ENCODE data around the gene CKM.
A peak's percentile ranks its signal among the peaks of the same experiment; 100 is the strongest.
"Not testable (repeated sequence)": the region's sequence is repeated elsewhere in the genome, so short reads cannot be mapped to it uniquely, and the experiment has no call there.

The CKM gene

GRCh38 chr19:45294291-45295029 lies 28.2 kb downstream of the CKM start:
- Mint-ChIP-seq H3K9me3 (no peaks in the 10 kb centered on the region), H3K27me3 (no peaks in the 10 kb centered on the region), H3K4me3 (no peak overlapping the region), H3K4me1 (peaks cover 10% of the 10 kb centered on the region), H3K27ac (peak overlapping the region in 1 of 2 donors; percentile 6)
- DNase-seq (no peak), ATAC-seq (no peak)

DNA sequence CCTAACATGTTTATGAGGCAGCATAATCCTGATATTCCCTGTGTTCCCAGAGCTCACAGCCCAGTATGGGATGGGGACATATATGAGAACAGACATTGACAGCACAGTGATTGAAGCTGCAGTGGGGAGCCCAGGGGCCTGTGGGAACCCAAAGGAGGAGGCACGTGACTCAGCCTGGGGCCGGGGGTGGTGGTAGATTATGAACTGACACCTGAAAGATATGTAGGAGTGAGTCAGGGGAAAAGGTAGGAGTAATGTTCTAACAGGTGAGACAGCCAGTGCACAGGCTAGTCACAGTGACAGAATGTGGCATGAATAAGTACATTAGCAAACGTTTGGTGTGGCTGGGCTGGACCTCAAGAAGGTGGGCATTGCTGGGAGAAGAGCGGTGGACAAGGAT lies 29.0 kb downstream of the CKM start:
- ATAC-seq (no peak), DNase-seq (no peak)
- Mint-ChIP-seq H3K9me3 (no peaks in the 10 kb centered on the region), H3K27me3 (no peaks in the 10 kb centered on the region), H3K4me1 (peaks cover 10% of the 10 kb centered on the region), H3K27ac (peak overlapping the region in 1 of 2 donors; percentile 79), H3K4me3 (no peak overlapping the region)

DNA sequence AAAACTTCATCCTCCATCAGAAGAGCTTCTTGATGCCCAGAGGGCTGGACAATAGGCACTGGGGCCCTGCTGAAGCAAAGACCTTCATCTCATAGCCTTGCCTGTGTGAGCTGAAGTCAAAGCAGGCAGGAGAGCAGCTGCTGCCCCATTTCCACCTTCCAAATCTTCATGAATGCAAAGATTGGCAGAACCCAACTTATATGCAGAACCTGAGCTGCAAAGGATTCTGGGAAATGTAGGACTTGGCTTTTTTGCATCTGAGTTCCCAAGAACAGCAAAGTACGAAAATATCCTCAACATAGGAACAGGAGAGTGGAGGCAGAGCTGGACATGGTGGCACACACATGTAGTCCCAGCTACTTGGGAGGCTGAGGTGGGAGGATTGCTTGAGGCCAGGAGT lies 30.8 kb downstream of the CKM start:
- Mint-ChIP-seq H3K27ac (peak overlapping the region in 1 of 2 donors; percentile 75), H3K9me3 (no peaks in the 10 kb centered on the region), H3K4me3 (no peak overlapping the region), H3K4me1 (peaks cover 10% of the 10 kb centered on the region), H3K27me3 (no peaks in the 10 kb centered on the region)
- DNase-seq (no peak), ATAC-seq (no peak)

DNA sequence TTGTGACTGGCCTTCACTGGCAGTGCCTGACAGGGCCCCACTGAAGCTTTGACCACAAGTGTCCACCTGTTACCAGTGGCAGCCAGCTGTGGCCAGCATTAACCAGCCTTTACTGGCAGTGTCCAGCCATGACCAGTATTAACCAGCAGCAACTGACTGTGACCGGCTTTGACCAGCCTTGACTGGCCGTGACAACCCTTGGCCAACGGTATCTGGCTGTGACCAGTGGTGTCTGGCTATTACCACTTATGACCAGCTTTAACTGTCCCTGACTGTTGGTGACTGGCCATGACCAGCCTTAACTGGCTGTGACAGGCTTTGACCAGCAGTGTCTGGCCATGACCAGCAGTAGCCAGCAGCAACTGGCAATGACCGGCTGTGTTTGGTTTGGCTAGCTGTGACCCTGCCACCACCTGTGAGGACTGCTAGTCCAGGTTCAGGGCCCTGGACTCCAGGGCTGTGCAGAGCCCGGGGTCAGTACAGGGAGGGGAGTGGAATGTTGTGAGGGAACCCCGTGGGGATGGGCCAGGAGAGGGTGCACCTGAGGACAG lies 32.2 kb downstream of the CKM start:
- Mint-ChIP-seq H3K27ac (peak overlapping the region in 1 of 2 donors; percentile 50), H3K9me3 (no peaks in the 10 kb centered on the region), H3K4me1 (peaks cover 10% of the 10 kb centered on the region), H3K27me3 (no peaks in the 10 kb centered on the region), H3K4me3 (no peak overlapping the region)
- ATAC-seq (no peak), DNase-seq (no peak)

- Mint-ChIP-seq H3K4me1 (no peaks in the 10 kb centered on the region), H3K4me3 (no peak overlapping the region), H3K27ac (peak overlapping the region in 1 of 2 donors; percentile 3), H3K27me3 (no peaks in the 10 kb centered on the region), H3K9me3 (no peaks in the 10 kb centered on the region)
- DNase-seq, result no peak
- ATAC-seq, result no peak
Observed at GRCh38 chr19:45283443-45284033, 39.1 kb downstream of the CKM start.

DNA sequence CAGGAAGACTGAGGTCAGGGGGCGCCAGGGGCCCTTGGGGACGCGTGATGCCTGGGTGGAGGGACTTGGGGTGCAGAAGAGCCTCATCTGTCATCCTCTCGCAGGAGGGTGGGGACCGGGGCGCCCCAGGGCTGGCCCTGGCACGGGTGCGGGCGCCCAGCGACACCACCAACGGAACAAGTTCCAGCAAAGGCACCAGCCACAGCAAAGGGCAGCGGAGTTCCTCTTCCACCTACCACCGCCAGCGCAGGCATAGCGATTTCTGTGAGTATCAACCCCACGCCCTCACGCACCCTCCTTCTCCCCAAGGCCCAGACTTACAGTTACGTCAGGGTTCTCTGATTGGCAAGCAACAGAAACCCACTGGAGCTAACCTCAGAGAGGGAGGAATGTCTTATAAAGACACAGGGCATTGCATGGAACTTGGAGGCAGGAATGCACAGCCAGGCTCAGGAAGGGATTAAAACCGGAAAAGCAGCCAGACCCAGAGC lies 42.2 kb downstream of the CKM start:
- Mint-ChIP-seq H3K4me3 (no peak overlapping the region), H3K27ac (no peak overlapping the region), H3K9me3 (no peaks in the 10 kb centered on the region), H3K4me1 (no peaks in the 10 kb centered on the region), H3K27me3 (no peaks in the 10 kb centered on the region)
- ATAC-seq (no peak), DNase-seq (no peak)

DNA sequence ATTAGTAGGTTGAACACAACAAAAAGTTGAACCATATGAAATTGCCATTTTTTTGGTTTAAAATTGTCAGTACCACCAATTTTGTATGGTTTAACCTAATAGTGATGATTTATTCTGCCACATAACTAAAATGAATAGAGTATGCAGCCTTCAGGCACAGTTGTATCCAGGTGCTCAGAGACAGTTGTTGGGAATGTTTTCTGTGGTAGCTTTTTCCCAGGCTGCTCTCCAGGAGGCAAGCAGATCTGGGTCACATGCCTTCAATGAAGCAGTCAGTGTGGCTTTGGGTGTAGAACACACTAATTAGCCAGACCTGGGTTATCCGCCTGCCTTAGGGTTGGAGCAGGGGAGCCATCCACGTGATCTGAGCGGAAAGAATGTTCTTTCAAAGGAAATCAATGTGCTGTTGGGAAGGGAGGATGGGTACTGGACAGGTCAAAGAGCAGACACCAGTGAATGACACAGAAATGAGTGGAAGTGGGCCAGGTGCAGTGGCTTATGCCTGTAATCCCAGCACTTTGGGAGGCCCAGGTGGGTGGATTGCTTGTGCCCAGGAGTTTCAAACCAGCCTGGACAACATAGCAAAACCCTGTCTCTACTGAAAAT lies 43.0 kb downstream of the CKM start:
- Mint-ChIP-seq H3K9me3 (no peaks in the 10 kb centered on the region), H3K27me3 (no peaks in the 10 kb centered on the region), H3K4me1 (no peaks in the 10 kb centered on the region), H3K4me3 (no peak overlapping the region), H3K27ac (no peak overlapping the region)
- ATAC-seq, result no peak
- DNase-seq, result no peak

GRCh38 chr19:45278087-45278486 lies 44.6 kb downstream of the CKM start:
- Mint-ChIP-seq H3K9me3 (no peaks in the 10 kb centered on the region), H3K27me3 (no peaks in the 10 kb centered on the region), H3K27ac (no peak overlapping the region), H3K4me1 (no peaks in the 10 kb centered on the region), H3K4me3 (no peak overlapping the region)
- no peak for ATAC-seq
- DNase-seq, result no peak

DNA sequence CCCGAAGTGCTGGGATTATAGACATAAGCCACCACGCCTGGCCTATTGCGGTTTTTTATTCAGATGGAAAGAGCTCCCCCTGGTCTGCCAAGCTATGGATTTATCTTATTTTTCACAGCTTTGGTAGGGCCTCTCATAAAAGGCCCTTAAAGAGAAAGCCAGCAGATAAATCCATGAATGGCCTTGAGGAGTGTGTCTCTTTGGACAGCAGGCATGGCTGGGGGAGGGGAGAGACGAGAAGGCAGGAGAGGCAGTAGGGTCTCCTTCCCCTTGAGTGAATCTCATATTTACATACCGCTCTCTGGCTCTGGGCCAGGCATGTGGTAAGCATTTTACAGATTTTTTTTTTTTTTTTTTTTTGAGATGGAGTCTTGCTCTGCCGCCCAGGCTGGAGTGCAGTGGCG lies 46.4 kb downstream of the CKM start:
- no peak overlapping the region for H3K27ac Mint-ChIP-seq
- DNase-seq, result no peak
- H3K4me1 Mint-ChIP-seq, result no peaks in the 10 kb centered on the region
- H3K27me3 Mint-ChIP-seq, result no peaks in the 10 kb centered on the region
- no peak overlapping the region for H3K4me3 Mint-ChIP-seq
- ATAC-seq, result no peak
- H3K9me3 Mint-ChIP-seq, result no peaks in the 10 kb centered on the region

DNA sequence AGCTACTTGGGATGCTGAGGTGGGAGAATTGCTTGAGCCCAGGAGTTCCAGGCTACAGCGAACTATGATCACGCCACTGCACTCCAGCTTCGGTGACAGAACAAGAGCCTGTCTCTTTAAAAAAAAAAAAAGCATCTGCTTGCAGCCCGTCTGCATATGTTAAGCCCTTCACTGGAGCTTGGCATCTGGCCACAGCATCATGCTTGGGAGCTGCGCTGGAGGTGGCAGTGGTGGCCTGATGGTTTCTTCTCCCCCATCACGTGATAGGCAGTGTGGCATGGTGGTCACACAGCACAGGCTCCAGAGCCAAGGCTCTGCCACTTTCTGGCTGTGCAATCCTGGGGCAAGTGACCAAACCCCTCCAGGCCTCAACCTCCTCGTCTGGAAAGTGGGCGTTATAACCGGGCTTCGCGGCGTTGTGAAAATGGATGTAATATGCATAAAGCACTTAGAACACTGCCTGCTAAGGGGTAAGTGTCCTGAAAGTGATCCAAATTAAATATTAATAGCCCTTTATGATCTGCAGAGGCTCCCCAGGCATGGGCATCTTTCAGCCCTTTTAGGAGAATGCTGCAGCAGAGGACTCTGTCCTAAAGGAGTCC lies 47.2 kb downstream of the CKM start:
- H3K27ac Mint-ChIP-seq, result no peak overlapping the region
- H3K27me3 Mint-ChIP-seq, result no peaks in the 10 kb centered on the region
- H3K4me1 Mint-ChIP-seq, result no peaks in the 10 kb centered on the region
- no peak overlapping the region for H3K4me3 Mint-ChIP-seq
- ATAC-seq (no peak), DNase-seq (no peak)
- H3K9me3 Mint-ChIP-seq, result no peaks in the 10 kb centered on the region

DNA sequence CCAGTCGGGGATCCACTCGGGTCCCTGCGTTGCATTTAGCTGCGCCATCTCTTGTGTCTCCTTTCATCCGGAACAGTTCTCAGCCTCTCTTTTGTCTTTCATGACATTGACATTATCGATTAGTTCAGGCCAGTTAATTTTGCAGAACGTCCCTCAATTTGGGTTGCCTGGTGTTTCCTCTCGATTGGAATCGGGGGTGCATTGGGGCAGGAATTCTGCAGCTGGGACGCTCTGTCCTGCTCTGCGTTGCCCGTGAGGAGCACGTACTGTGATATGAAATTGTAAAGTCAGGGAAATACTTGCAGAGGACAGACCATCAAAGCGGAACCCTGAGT lies 49.2 kb downstream of the CKM start:
- Mint-ChIP-seq H3K27ac (no peak overlapping the region), H3K9me3 (no peaks in the 10 kb centered on the region), H3K4me3 (no peak overlapping the region), H3K4me1 (no peaks in the 10 kb centered on the region), H3K27me3 (no peaks in the 10 kb centered on the region)
- no peak for DNase-seq
- ATAC-seq, result no peak

DNA sequence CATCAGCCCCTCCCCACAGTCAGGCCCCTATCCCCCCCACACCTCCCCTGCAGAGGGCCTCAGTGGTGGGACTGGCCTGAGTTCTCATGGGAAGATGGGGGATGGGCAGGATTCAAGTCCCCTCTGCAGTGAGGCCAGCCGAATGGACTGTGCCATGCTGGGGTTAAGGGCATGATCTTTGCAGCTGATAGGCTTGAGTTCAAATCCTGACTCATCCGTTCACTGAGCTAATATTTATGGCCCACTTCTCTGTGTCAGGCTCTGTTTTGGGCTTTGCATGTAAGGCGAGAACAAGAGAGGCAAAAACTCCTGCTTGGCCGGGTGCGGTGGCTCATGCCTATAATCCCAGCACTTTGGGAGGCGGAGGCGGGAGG lies 51.0 kb downstream of the CKM start:
- Mint-ChIP-seq H3K27ac (peak overlapping the region in 1 of 2 donors; percentile 34), H3K4me3 (no peak overlapping the region)

GRCh38 chr19:45271098-45271734 lies 51.5 kb downstream of the CKM start:
- DNase-seq (no peak), ATAC-seq (no peak)
- no peaks in the 10 kb centered on the region for H3K27me3 Mint-ChIP-seq
- H3K27ac Mint-ChIP-seq, result peak overlapping the region in 1 of 2 donors; percentile 76
- no peaks in the 10 kb centered on the region for H3K4me1 Mint-ChIP-seq
- H3K4me3 Mint-ChIP-seq, result no peak overlapping the region
- H3K9me3 Mint-ChIP-seq, result no peaks in the 10 kb centered on the region

More for the DNA sequence above, 51.0 kb downstream of the CKM start:
- Mint-ChIP-seq H3K27me3 (no peaks in the 10 kb centered on the region), H3K9me3 (no peaks in the 10 kb centered on the region), H3K4me1 (no peaks in the 10 kb centered on the region)
- DNase-seq, result no peak
- no peak for ATAC-seq

GRCh38 chr19:45269939-45270338 lies 52.7 kb downstream of the CKM start:
- H3K9me3 Mint-ChIP-seq, result not testable (repeated sequence)

DNA sequence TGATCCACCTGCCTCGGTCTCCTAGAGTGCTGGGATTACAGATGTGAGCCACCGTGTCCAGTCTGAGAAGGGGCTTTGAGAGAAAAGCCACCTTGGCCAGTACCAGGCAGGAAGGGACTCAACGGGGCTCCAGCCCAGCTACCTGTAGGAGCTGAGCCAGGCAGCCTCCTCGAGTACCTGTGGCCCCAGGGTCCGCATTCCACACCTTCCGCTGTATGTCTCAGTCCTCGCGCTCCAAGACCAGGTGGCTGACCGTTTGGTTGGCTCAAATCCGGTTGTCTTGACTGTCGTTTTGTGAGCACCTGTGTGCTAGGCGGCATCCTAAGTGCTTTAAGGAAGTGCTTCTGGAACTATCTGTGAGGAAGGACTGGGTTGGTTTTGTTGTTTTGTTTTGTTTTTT lies 55.4 kb downstream of the CKM start:
- H3K4me3 Mint-ChIP-seq, result no peak overlapping the region
- H3K9me3 Mint-ChIP-seq, result no peaks in the 10 kb centered on the region
- no peak overlapping the region for H3K27ac Mint-ChIP-seq
- ATAC-seq (no peak), DNase-seq (no peak)
- H3K27me3 Mint-ChIP-seq, result no peaks in the 10 kb centered on the region
- H3K4me1 Mint-ChIP-seq, result no peaks in the 10 kb centered on the region

More at GRCh38 chr19:45269939-45270338, 52.7 kb downstream of the CKM start:
- H3K27me3 Mint-ChIP-seq, ATAC-seq, DNase-seq, H3K4me3 Mint-ChIP-seq, H3K4me1 Mint-ChIP-seq, H3K27ac Mint-ChIP-seq: not testable (repeated sequence)

Measured in stimulated activated naive CD8-positive, alpha-beta T cell treated with anti-CD3 and anti-CD28 coated beads, Interleukin-15, amount 100 ng/mL, for 72 hours (primary cell).